Right lobe of liver (tissue), 6 donors: ENCODE data around the gene PTPRCAP. TPM values are rescaled to one million over a fixed set of nuclear protein-coding genes. Genes with fewer than 3 reads are reported as not detected.

Source experiments
- ATAC-seq, 4 donors: fragments of 200-7000 bp; cut with Tn5 transposase; one replicate each; pipeline ENCODE4 v1.9.1; 2020; ENCODE audit warnings: mild to moderate bottlenecking in 4 of 4, moderate library complexity in 4 of 4
- DNase-seq, 3 donors: peaks; one replicate each; pipeline ENCODE4 v3.0.0-alpha.2; 2020
- H3K27ac ChIP-seq, 3 donors: fragments of 200-600 bp; one replicate each; pipeline ENCODE4 v1.8.0; 2022
- H3K27me3 ChIP-seq, 2 donors: fragments of 200-600 bp; one replicate each; pipeline ENCODE4 v1.8.0; 2022
- H3K36me3 ChIP-seq, 4 donors: fragments of 200-600 bp; sonication (generic) in 1 of 4; one replicate each; pipeline versions ENCODE4 v1.5.1 to v1.8.0; 2017 to 2022; ENCODE audit warnings: control low read depth in 1 of 4
- H3K4me1 ChIP-seq, 4 donors: fragments of 200-600 bp; sonication (generic) in 1 of 4; one replicate each; pipeline versions ENCODE4 v1.5.1 to v1.8.0; 2017 to 2022; ENCODE audit warnings: control low read depth in 1 of 4
- H3K4me3 ChIP-seq, 3 donors: fragments of 200-600 bp; one replicate each; pipeline ENCODE4 v1.8.0; 2022
- H3K9me3 ChIP-seq, 4 donors: fragments of 200-600 bp; sonication (generic) in 1 of 4; one replicate each; pipeline versions ENCODE4 v1.5.1 to v1.8.0; 2017 to 2022; ENCODE audit warnings: control low read depth in 1 of 4
- CTCF ChIP-seq, 4 donors: fragments of 200-600 bp in 3 of 4; fragments of 450-650 bp in 1 of 4; IDR thresholded peaks; one replicate each; pipeline versions ENCODE4 v1.5.1 to v1.8.0; 2016 to 2022; ENCODE audit warnings: antibody characterized with exemption in 4 of 4, mild to moderate bottlenecking in 2 of 4
- POLR2A ChIP-seq: fragments of 450-650 bp; IDR thresholded peaks from one replicate; pipeline ENCODE4 v1.6.1; 2017; ENCODE audit warnings: antibody characterized with exemption, mild to moderate bottlenecking
- WGBS: methylation state at CpG from one replicate; pipeline ENCODE4 v1.1.6; 2018; ENCODE audit warnings: low coverage, low lambda C conversion rate; ENCODE audit not compliant: insufficient coverage; ENCODE audit errors: missing lambda C conversion rate; 5-methylcytosine and 5-hydroxymethylcytosine counted together
- intact Hi-C, 2 donors: fragments of 100-400 bp; cut with DNase I; formaldehyde crosslinking; loops; one replicate each; pipeline versions ENCODE4 v1.11.2 to v1.14.1; 2022
- total RNA-seq, 6 experiments: library from RNA; depleted of rRNA in 2 of 6; stranded (reverse); fragments of >200 nt in 2 of 6; fragmentation: NEBNext Ultra II Directional in 3 of 6; extraction: Animal tissue kit (Norgen Biotek cat#: 25700) in 3 of 6; gene quantifications; one replicate each; pipeline versions ENCODE4 v1.1.0 to v1.2.4, GENCODE V29; 2016 to 2023
- donor health status: DM: no; HTN: yes; CAD: no.
- donor health status: DM: no; HTN: no; CAD: no.
- donor health status: DM: no; HTN: no; CAD: no.
- donor health status: DM: no; HTN: yes; CAD: no.
- donor health status: DM: no; HTN: yes; CAD: no.

The PTPRCAP gene
- total RNA-seq, 6 experiments from 2014 or later, result 0.72 to 2.8 (median 2.1) TPM

GRCh38 chr11:67453816-67454732, 16.6 kb upstream of the PTPRCAP start:
- no peak for DNase-seq
- 73% methylated on average over 2 of the region's 21 CpGs for WGBS
- no peaks in the 10 kb centered on the region for H3K36me3 ChIP-seq
- TF ChIP-seq POLR2A, result no peak
- TF ChIP-seq CTCF (IDR thresholded peaks at IDR 0.05), result no peak
- H3K9me3 ChIP-seq, result no peaks in the 10 kb centered on the region
- intact Hi-C loops, result no loop called here
- H3K27me3 ChIP-seq, result no peaks in the 10 kb centered on the region
- no peaks in the 10 kb centered on the region for H3K4me1 ChIP-seq
- no peak overlapping the region for H3K4me3 ChIP-seq
- no peak for ATAC-seq
- H3K27ac ChIP-seq, result no peak overlapping the region

DNA sequence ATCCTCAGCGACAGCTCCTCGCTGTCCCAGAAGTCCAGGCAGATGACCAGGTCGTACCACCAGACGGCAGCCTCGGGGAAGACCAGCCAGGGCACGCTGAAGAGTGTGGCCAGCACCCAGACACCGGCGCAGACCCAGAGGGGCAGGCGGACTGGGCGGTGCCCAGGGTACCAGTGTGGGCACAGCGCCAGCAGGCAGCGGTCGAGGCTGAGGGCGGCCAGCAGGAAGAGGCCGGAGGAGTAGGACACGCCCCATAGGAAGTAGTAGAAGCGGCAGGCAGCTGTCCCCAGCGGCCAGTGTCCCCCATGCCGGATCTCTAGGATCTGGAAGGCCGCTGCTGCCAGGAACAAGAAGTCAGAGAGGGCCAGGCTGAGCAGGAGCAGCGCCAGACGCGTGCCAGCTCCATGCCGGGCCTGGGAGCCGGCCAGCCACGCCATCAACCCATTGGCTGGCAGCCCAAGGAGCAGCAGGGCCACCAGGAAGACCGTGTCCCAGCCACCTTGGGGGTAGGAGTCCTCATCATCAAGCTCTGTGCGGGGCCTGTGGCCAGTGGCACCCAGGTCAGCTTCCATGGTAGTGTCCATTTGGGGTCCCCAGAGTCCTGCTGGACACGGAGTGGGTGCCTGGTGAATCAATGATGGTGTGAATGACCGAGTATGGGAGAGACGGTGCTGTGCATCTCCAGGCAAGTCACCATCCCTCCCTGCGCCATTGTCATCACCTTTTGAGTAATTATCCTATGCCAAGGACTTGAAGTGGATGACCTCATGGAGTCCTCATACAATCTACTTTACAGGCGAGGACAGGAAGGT, 14.9 kb upstream of the PTPRCAP start, which contains the start of gene GPR152:
Gene GPR152, minus strand, starts transcription at position 589 of the 812 bp plus-strand sequence. Its CDS starts 5 bp downstream, at position 584.
- TF ChIP-seq POLR2A, result no peak
- no peak for TF ChIP-seq CTCF (IDR thresholded peaks at IDR 0.05)
- 75% methylated on average over 7 of the region's 33 CpGs for WGBS
- ATAC-seq (peak; percentile 35 to 53 (median 46)), DNase-seq (no peak)
- intact Hi-C loops, result no loop called here
- H3K27me3 ChIP-seq, result no peaks in the 10 kb centered on the region
- H3K9me3 ChIP-seq, result no peaks in the 10 kb centered on the region
- no peak within 1 kb of the TSS for H3K27ac ChIP-seq
- H3K4me3 ChIP-seq, result peak within 1 kb of the TSS in 1 of 3 donors; percentile 26
- H3K36me3 ChIP-seq, result no peaks in the 10 kb centered on the region
- H3K4me1 ChIP-seq, result peaks cover 0 to 13% (median 0%) of the 10 kb centered on the region in 4 donors

GRCh38 chr11:67451658-67451976, 14.1 kb upstream of the PTPRCAP start:
- TF ChIP-seq CTCF (IDR thresholded peaks at IDR 0.05) (no peak), POLR2A (no peak)
- H3K4me1 ChIP-seq, result peaks cover 0 to 13% (median 0%) of the 10 kb centered on the region in 4 donors
- H3K27ac ChIP-seq, result no peak overlapping the region
- no peak overlapping the region for H3K4me3 ChIP-seq
- H3K27me3 ChIP-seq, result no peaks in the 10 kb centered on the region
- WGBS, result 96% methylated on average over 8 of the region's 14 CpGs
- no peak for ATAC-seq
- no peaks in the 10 kb centered on the region for H3K9me3 ChIP-seq
- no peak for DNase-seq
- intact Hi-C loops, result no loop called here
- no peaks in the 10 kb centered on the region for H3K36me3 ChIP-seq

DNA sequence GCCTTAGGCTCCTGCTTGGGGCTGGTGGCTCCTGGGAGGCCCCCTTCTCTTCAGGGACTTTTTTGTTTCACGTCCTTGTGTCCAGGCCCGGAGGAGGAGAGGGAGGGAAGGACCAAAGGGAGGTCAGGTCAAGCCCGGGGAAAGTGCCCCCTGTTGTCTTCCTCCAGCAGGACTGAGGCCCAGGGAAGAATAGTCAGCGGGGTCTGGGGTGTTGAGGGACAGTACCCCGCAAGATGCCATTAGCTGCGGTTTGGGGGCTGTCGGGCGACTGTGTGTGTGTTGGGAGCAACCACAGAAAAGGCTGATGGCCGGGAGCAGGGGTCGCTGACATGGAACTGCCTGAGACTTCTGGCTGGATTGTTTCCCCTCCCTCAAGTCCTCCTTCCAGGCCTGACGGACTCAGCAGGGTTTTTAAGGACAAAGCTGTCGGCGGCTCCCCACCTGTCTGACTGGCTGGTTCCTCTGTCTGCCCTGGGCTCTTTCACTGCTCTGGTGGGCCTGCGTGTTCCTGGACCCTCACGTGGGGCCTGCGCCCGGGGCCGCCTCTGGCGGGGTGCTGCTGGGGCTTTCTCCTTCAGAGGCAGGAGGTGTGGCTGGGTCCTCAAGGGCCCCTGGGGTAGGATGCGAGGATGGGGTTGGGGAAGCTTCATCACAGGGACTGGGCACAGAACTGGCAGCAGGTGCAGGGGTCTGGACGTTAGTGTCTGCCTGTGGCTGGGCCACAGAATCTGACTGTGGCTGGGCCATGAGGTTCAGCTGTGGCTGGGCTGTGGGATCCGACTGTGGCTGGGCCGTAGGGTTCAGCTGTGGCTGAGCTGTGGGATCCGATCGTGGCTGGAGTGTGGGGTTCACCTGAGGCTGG, 13.5 kb upstream of the PTPRCAP start:
- Histone ChIP-seq H3K36me3 (no peaks in the 10 kb centered on the region), H3K4me1 (peaks cover 0 to 13% (median 0%) of the 10 kb centered on the region in 4 donors), H3K27me3 (no peaks in the 10 kb centered on the region), H3K4me3 (no peak overlapping the region), H3K9me3 (no peaks in the 10 kb centered on the region), H3K27ac (no peak overlapping the region)
- 96% methylated on average over 5 of the region's 25 CpGs for WGBS
- intact Hi-C loops, result no loop called here
- ATAC-seq, result no peak
- TF ChIP-seq POLR2A (no peak), CTCF (IDR thresholded peaks at IDR 0.05) (no peak)
- DNase-seq, result no peak
